NCI-H748 (cell line): Measurements from ENCODE around the gene LDLRAD4.

Experiments
- DNase-seq: peaks from one replicate; lab custom pipeline; 2025; ENCODE audit not compliant: unreplicated experiment; lab: John Stamatoyannopoulos, UW

The LDLRAD4 gene

GRCh38 chr18:13440277-13441248 is 222.0 kb downstream of the LDLRAD4 start:
- DNase-seq: no peak

GRCh38 chr18:13441736-13442135 is 223.2 kb downstream of the LDLRAD4 start:
- no peak for DNase-seq

- DNase-seq: no peak
Measured at GRCh38 chr18:13442451-13442850, 223.9 kb downstream of the LDLRAD4 start.

- no peak for DNase-seq
Measured at GRCh38 chr18:13443552-13443951, 225.0 kb downstream of the LDLRAD4 start.

GRCh38 chr18:13444430-13445240 is 226.1 kb downstream of the LDLRAD4 start:
- no peak for DNase-seq

GRCh38 chr18:13445241-13445897 is 226.8 kb downstream of the LDLRAD4 start:
- no peak for DNase-seq

- DNase-seq: peak; percentile 20
Measured at GRCh38 chr18:13446024-13446423, 227.5 kb downstream of the LDLRAD4 start.

GRCh38 chr18:13446610-13447461 is 228.3 kb downstream of the LDLRAD4 start:
- peak; percentile 94 for DNase-seq

GRCh38 chr18:13447621-13448334 is 229.2 kb downstream of the LDLRAD4 start:
- DNase-seq: peak; percentile 95

- DNase-seq: no peak
Measured at GRCh38 chr18:13448335-13448795, 229.8 kb downstream of the LDLRAD4 start.

- no peak for DNase-seq
Measured at GRCh38 chr18:13449651-13450050, 231.1 kb downstream of the LDLRAD4 start.

- DNase-seq: no peak
Measured at GRCh38 chr18:13450289-13451212, 232.0 kb downstream of the LDLRAD4 start.

- no peak for DNase-seq
Measured at GRCh38 chr18:13451213-13451540, 232.6 kb downstream of the LDLRAD4 start.

- no peak for DNase-seq
Measured at GRCh38 chr18:13451661-13452387, 233.3 kb downstream of the LDLRAD4 start.

GRCh38 chr18:13452388-13452811 is 233.8 kb downstream of the LDLRAD4 start:
- no peak for DNase-seq

- DNase-seq: peak; percentile 50
Measured at GRCh38 chr18:13452871-13453680, 234.5 kb downstream of the LDLRAD4 start.

- peak; percentile 96 for DNase-seq
Measured at GRCh38 chr18:13453714-13454113, 235.2 kb downstream of the LDLRAD4 start.
